NCI-H524 treated with DMSO at 0.1 percent for 48 hours (cell line): ENCODE data around the gene FAM186B.
A peak's percentile ranks its signal among the peaks of the same experiment; 100 is the strongest.

Source experiments
- DNase-seq: peaks from one replicate; lab custom pipeline; 2025; lab: John Stamatoyannopoulos, UW

FAM186B gene

DNA sequence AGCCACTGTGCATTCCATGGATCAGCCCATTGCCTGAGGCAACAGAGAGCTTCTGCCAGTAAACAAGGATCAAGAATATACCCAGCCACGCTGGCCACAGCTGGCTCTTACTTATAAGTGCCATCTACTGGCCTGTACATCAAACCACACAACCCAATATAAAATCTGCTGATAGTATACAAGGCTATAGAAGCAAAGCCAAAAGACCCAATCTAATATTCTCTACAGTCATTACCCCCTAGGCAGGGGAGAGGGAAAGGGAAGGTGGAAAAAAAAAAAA, 4.4 kb upstream of the FAM186B start:
- DNase-seq = no peak

DNA sequence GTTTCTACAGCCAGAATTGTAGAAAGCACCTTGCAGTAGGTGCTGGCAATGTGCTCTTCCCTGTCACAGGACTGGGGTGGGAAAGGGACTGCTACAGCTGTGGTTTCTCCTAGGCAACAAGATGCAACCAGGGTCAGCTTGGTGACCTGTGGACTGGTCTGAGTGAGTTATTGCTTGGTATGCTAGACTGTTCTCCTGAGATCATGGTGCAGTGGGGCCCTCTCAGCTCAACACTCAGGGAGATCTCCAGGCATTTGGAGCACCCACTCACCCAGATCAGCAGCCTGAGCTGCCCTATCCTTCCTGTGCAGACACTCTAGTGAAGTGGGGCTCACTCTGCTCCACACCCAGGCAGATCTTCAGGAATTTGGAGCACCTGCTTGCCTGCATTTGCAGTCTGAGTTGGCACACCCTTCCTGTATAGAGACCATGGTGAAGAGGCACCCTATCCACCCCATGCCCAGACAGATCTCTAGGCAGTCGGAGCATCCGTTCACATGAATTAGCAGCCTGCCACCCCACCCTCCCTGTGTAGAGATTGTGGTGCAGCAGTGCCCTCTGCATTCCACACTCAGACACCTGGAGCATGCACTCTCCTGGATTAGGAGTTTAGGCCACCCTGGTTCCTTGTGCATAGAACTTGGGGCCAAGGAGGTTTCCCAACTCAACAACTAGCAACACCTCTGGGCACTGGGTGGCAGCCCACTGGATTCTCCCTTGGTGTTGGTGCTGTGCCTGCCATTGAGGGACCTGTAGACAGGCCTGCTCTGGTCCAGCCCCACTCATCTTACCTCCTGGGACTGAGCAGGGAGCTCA, 3.8 kb upstream of the FAM186B start:
- no peak for DNase-seq

DNA sequence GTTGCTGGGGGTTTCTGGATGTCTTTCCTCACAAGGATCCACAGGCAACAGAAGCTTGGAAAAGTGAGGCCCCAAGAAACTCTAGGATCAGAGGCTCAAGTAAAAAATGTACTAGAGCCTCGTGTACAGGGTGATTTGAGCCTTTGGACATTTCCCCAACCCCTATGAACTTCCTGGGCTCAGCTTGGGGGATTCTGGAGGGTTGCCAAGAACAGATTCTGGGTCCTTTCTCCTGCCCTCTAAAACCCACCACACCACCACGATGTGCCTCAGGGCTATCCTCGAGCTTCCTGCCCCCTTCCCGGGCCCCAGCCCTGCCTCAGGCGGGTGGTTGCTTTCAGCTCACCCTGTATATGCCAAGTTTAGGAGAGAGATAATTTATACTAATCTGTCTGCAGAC, 583 bp downstream of the FAM186B start:
- DNase-seq = no peak

DNA sequence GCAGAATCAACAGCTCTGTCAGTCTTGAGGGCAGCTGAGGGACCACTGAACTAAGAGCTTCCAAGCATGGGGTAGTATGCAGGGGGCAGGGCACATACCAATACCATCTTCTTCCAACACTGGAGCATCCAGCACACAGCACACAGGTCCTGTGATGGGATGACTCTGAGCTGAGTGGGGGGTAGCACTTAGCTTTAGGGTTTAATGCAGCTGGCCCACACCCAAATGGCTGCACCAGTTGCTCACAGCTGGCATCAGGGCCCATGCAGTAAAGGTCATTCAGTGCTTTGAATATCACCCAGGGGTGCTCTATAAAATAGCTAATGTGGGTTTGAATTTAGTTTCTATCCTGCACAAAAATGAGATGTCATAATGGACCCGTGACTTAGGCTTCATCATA, 1.7 kb downstream of the FAM186B start:
- DNase-seq = no peak

DNA sequence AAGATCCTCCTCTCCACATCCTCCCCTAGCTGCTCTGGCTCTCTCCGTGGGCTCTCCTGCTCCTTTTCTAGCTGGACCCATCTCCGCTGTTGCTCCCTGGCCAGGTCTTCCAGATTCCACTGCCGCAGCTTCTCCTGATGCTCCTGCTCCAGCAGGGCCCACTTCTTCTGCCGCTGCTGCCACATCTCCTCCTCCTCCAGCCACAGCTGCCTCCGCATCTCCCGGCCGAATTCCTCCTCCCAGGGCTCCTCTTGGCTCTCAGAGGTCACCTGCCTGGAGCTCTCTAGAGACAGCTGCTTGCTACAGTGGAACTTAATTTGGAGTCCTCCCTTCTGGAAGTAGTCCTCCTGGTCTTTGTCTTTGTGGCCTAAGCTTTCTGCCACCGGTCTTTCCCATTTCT, 5.5 kb downstream of the FAM186B start:
- DNase-seq = no peak

DNA sequence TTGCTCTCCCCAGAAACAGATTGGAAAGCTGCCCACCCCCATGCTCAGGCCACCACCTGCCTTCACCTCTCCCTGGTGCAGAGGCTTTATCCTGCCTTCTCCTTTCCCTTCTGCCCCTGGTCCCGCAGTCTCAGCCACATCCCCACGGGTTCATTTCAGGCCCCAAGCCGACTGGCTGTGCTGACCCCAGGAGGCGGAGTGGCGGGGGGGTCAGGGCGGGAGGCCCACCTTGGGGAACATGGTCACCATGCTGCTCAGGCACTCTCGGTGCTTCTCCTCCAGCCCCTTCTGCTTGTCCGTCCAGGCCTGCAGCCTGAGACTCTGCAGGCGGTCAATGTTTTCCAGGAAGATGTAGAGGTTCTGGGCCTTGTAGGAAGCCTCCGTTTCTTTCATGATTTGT, 6.9 kb downstream of the FAM186B start:
- DNase-seq = no peak

DNA sequence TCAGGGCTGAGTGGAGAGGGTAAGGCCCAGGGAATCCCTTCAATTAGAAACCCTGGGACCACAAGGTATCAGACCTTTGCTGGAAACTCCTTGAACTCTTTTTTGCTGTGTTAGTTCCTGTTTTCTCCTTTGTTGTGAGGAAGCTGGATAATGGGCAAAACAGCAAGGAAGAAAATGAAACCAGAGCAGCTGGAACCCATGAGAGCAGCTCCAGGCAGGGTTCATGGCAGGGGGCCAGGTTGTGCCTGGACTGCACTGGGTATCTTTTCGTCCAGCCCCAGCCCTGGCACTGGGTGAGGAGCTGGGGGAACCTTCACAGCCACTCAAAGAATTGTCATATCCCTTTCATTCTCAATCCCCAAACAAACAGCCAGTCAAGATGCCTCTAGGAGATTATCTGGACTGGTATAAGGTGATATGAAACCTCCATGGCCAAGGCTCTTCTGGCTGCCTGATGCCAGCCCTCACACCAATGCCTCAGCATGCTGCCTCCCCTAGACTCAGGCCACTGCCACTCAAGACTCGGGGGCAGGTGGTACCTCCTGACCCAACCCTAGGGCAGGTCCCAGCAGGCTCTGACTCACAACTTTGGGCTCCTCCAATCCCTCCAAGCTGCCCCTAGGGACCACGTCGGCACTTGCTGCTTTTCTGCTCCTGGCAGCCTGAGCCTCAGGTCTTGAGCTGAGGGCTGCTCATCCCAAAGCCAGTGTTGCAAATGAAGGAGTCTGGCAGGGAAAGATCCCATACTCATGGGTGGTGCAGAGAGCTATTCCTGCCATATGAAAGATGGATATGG, 16.5 kb downstream of the FAM186B start:
- no peak for DNase-seq

DNA sequence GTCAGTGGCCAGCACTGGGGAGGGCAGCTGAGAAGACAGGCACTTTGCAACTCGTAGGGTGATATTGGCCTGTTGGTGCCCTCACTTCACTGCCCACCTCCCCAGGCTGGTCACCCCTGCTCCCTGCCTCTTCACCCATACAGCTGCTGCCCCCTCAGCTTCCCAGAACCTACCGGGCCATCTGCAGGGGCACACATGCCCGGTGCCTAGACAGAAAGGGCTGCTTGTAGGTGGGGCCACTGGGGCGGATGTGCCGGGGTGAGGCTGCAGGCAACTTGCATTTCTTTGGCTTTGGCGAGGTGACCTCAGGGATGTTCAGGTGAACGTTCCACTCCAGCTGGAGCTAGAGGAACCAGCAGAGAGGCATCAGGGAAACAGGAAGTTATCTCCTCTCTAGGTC, 17.2 kb downstream of the FAM186B start:
- DNase-seq = no peak

DNA sequence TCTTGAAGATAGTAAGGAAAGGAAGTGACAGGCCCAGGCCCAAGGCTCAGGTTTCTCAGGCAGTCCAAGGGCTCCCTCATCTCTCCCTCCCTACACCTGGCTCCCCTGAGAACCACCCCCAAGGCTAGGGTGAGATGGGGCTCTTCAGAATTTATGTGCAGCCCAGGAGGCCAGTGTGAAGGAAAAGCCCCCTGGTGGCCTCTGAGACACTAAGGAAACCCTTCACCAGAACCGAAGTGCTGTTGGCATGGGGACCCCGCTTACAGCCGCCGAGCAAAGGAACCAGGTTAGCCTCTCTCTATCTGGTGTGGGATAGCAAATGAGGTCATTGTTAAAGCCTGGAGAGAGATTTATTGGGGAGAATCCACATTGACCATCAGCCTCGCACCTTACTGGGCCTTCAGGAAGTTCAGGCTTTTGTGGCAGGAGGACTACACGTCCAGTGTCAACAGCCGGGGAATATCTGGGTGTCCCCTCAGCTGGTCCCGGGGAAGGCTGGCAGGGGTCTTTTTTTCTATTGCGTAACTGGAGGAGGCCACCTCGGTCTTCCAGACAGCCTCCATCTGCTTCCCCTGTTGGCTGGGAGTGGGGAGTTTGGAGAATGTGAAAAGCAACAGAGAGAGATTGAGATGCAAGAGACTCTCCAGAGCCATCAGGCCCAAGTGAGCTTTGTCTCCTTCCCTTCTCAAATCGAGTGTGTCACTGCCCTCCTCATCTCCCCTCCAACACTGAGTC, 18.1 kb downstream of the FAM186B start:
- DNase-seq = no peak

DNA sequence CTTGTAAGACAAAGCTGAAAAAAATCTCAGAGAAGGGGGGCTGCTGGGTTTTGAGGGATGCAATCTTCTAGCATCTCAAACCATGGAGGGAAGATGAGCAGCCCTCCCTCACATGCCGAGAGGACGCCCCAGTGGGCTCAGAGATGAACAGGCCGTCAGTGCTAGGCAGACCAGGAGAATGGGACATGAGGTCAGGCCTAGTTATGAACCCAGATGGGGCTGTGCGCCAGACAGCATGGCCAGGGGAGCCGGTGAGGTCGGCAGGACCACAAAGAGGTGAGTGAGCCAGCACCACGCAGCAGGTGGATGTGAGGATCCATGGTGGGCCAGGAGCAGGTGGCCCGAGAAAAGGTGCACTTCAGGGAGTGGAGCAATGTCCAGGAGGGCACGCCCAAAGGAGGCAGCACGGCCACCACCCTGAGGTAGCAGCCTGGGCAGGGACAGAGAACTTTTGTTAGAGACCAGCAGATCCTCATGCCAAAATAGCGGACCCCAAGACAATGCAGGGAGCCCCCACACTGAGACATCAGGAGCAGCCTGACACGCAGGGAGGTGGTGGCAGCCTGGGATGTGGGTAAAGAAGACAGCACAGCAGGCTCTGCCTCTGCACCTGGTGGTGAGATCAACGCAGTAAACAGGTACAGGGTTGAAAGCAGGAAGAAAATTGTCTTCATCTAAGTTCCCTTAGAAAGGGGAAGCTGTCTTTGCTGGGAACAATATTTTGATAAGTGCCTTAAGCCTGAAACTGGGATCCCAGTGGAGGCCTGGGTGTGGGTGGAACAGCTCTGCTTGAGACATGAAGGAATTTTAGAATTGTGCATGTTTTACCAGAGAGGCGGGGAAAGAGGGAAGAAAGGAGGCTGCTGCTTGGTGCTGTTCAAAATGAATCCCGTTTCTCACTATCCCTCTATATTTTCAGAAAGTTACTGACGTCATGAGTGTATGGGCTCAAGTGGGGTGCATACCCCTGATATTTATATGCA, 19.7 kb downstream of the FAM186B start:
- DNase-seq = no peak

DNA sequence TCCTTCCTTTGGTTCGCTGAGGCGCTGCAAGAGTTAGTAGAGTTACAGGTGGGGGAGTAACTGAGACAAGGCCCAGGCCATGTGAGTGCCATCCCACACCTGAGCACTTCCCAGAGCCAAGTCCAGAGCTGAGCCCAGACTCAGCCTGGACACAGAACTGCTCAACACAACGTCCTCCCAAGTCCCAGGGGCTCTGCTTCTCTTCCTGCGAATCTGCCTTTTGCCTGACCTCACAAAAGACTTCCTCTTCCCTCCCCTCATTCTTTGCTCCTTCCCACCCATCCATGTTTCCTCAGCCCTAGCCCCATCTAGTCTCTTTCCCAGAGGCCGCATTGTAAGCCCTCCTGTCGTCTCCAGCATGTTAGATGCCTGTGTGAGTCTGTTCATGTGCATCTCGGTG, 20.8 kb downstream of the FAM186B start:
- no peak for DNase-seq

DNA sequence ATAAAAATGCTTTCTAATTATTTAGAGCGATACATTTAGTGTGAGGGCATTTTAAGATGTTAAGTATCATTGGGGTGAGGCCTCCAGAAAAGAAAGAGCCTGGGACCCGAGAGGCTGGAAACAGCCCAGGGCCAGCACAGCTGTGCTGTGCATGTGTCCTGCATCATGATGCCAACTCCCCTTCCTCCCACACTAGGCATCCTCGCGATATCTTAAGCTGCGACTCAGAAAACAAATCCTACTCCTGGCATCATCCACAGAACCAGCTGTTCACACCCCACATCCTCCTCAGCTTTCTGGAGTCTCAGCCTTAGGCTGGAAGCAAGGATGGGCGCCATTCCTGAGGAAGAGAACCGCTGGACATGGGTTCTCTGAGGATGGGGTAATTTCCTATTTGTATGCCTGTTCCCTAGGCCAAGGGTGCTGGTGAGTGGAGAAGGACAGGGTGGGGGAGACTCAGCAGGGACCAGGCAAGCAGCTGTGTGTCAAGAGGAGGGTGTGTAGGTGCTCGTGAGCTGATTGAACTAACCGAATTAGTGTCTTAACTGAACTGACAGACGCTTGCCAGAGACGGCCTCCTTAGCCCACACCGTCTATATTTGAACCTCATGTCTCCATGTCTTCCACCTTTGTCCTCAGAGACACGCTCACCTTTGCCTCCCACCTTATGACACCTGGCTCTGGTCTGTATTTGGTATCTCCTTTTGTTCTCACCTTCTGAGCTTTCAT, 21.9 kb downstream of the FAM186B start:
- DNase-seq = no peak

DNA sequence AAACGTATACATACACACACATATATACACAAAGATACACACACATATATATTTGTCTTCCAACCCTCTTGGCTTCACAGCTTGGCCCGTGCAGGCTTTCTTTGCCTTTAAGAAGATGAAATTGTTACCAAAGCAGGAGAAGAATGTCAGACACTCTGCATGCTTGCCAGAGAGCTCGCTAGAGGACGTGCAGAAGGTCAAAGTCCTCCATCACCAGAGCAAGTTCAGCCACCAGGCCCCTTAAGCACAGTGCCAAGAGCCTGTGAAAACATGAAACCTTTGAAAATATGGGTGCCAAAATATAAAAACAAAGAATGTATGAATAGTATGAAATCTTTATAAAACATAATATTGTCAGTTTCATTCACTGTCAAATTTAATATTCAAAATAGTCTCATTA, 22.6 kb downstream of the FAM186B start:
- no peak for DNase-seq

DNA sequence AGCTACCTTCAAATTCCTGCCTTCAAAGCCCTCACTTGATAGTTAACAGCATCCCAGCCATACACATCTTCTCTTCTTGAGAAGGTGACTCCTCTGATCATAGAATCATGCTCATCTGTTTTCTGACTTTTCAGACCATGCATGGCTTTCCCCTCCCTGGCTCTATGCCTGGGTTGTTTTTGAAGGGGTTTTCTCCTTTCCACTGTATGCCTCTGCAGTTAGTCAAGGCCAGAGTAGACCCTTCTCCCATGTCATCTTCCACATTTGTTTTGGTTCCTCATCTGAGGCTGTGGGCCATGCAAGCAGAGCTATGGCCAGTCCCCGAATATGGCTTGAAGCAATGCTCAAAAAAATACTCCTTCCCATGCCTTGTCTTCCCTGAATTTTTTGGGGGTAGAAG, 23.2 kb downstream of the FAM186B start:
- no peak for DNase-seq

DNA sequence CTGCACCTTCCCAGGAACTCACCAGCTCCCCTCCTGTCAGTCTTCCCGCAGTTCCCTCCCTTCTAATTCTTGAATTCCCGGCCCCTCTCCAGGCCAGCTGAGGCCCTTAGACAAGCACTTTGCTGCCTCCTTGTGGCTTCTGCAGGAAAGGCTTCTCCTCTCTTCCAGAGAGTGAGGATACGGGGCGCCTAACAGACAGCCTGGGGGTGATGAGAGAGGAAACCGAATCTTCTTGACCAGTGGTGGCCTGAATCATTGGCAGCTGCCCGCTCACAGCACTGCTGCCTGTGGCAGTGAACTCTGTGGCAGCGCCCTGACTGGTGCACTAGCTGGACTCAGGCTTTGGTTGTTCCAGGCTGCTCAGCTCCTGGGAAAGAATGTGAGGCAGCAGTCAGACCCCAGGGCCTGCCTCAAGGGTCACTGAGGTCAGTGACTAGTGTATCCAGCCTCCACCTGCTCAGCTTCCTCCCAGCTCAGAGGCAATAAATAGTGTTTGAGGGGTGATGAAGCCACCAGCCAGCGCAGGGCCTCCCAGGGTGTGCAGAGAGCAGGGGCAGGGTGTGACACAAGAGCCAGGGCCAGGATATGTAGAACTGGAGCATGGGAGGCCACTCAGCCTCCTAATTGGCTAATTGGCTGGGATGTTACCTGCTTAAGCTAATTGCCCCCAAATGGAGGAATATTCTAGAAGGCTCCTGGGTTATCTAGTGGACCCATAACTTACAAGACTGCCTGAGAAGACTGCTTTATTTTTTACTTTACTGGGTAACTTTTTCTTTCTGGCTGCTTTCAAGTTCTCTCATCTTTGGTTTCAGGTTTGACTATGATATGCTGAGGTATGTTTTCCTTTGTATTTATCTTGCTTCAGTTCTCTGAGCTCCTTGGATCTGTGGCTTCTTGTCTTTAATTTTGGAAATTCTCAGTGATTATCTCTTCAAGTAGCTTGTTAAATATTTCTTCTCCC, 24.6 kb downstream of the FAM186B start:
- DNase-seq = peak; percentile 18

DNA sequence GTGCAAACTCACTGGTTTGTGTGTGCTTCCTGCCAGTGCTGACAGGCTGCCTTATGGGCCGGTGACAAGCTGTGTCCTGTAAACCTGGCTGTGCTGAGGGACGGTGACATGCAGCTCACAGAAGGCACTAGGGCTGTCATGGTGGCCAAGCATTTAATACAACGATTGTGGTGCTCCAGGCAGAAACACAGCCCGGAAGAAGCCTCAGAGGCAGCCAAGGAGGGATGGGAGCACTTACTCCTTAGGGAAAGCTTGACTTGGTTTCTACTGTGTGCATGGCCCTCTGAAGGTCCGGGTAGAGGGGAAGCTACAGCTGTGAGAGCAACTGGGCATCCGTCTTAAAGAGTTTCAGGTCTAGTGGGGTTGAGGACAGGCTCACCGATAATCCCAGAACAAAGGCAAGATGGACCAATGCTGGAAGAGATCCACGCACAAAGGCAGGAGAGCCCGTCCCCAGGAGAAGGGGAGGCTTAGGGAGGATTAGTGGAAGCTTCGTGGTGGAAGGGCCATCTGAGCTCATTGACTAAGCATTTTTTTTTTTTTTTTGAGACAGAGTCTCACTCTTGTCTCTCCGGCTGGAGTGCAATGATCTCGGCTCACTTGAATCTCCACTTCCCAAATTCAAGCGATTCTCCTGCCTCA, 26.8 kb downstream of the FAM186B start:
- DNase-seq = no peak

DNA sequence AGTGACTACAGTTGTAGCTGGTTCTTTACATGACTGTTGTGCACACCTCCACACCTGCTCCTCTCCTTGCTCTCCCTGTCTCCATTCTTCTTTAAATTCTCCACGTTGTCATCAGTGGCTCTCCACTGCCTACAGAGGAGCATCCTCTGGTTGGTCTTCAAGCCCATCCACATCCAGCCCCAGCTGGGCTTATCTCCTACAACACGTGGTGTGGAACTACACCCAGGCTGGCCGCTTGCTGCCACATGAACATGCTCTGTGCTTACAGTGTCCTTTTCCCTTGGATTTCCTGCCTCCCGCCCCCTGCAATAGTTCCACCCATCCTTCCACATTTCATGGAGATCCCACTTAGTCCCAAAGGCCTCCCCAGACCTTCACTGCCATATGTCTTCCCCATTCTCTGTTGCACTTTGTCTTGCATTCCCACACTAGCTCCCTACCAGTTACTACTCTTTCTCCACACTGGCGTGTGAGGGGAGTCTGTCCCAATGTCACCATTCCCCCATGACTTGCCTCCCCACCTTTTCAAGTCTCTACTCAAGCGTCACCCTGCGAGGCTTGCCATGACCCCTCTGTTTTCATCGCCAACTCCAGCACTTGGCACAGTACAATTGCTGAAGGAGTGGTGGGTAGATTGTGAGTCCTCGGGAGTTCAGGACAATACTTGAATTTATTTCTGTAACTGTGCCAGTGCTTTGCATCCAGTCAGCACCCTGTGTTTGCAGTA, 27.7 kb downstream of the FAM186B start:
- no peak for DNase-seq

DNA sequence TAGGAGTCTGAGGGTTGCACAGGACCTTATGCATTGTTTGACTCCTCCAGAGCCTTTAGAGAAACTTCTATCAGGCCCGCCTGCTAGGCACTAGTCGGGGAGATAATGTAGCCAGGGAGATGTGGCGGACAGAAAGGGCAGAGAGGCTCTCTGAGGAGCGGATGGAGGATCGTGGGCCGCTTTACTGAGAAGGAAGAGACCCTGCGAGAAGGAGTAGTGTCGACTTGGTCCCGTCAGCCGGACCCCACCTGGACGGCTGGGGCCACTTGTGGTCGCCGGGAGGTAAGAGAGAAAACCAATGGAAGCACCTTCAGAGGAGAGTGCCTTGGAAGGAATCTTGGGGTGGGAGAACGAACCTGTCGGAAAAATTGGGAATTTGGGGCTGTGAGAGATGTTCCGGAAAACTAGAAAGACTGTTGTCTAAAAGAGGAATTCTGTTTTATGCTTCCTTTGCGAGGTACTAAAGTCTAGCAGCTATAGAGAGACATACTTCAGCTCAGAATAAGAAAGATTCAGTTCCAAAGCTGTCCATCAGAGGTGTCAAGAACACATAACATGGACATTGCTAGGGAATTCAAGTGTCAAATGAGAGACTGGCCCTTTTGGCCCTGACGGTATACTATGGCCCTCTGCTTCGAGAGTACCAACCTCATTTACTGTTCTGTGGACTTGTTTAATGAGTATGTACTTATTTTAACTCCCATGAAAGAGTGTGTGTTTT, 36.8 kb downstream of the FAM186B start:
- DNase-seq = no peak
